SIG-M5 treated with dmso at 0.1 percent for 504 hours (cell line): ENCODE measurements around the gene BDKRB2.

Experiments
- DNase-seq: peaks from one replicate; lab custom pipeline; 2025; ENCODE audit not compliant: unreplicated experiment; lab: John Stamatoyannopoulos, UW

The BDKRB2 gene

GRCh38 chr14:96250485-96250884 lies 45.8 kb downstream of the BDKRB2 start:
- DNase-seq, result no peak

GRCh38 chr14:96251656-96252155 lies 47.1 kb downstream of the BDKRB2 start:
- no peak for DNase-seq

GRCh38 chr14:96252323-96252998 lies 47.8 kb downstream of the BDKRB2 start:
- DNase-seq, result no peak

- no peak for DNase-seq
These were observed 48.4 kb downstream of the BDKRB2 start for GRCh38 chr14:96252999-96253539.

GRCh38 chr14:96254687-96255086 lies 50.0 kb downstream of the BDKRB2 start:
- DNase-seq, result no peak

GRCh38 chr14:96255501-96256366 lies 51.1 kb downstream of the BDKRB2 start, which contains the start of gene BDKRB1:
BDKRB1 (plus strand) TSS chr14:96256210; CDS start chr14:96263683, 7,473 bp downstream.
- DNase-seq, result no peak

- no peak for DNase-seq
These were observed 51.8 kb downstream of the BDKRB2 start for GRCh38 chr14:96256407-96256806.

- no peak for DNase-seq
These were observed 52.4 kb downstream of the BDKRB2 start for GRCh38 chr14:96257056-96257455.

GRCh38 chr14:96257900-96258299 lies 53.3 kb downstream of the BDKRB2 start:
- no peak for DNase-seq

- DNase-seq, result peak; percentile 8
These were observed 55.7 kb downstream of the BDKRB2 start for GRCh38 chr14:96260341-96260821.

- no peak for DNase-seq
These were observed 56.4 kb downstream of the BDKRB2 start for GRCh38 chr14:96261053-96261452.

GRCh38 chr14:96261772-96262655 lies 57.4 kb downstream of the BDKRB2 start:
- no peak for DNase-seq

GRCh38 chr14:96263347-96264199 lies 58.9 kb downstream of the BDKRB2 start:
- peak; percentile 54 for DNase-seq

GRCh38 chr14:96264200-96264553 lies 59.5 kb downstream of the BDKRB2 start:
- DNase-seq, result no peak

GRCh38 chr14:96264853-96265252 lies 60.2 kb downstream of the BDKRB2 start:
- DNase-seq, result no peak

- DNase-seq, result no peak
These were observed 60.9 kb downstream of the BDKRB2 start for GRCh38 chr14:96265383-96266095.

- DNase-seq, result no peak
These were observed 62.7 kb downstream of the BDKRB2 start for GRCh38 chr14:96267336-96267735.

GRCh38 chr14:96267916-96268315 lies 63.3 kb downstream of the BDKRB2 start:
- no peak for DNase-seq
